Heart left ventricle (tissue), 16 donors: ENCODE results near the gene COL15A1. TPM values are rescaled to one million over a fixed set of nuclear protein-coding genes. Genes with fewer than 3 reads are reported as not detected.

Source experiments
- ATAC-seq, 4 donors: fragments of 200-7000 bp; cut with Tn5 transposase; one replicate each; pipeline ENCODE4 v1.9.1; 2020 to 2022; ENCODE audit warnings: moderate library complexity in 4 of 4, mild to moderate bottlenecking in 3 of 4, moderate number of reproducible peaks in 1 of 4
- DNase-seq, 5 donors: peaks; one replicate each; pipeline ENCODE4 v3.0.0-alpha.2; 2020
- H3K27ac ChIP-seq, 12 donors: fragments of 200-600 bp; sonication (generic) in 4 of 12; one replicate each; pipeline versions ENCODE4 v1.5.0 to v1.8.0; 2016 to 2022; ENCODE audit warnings: mild to moderate bottlenecking in 2 of 12
- H3K27me3 ChIP-seq, 9 donors: fragments of 200-600 bp; sonication (generic) in 2 of 9; one replicate each; pipeline versions ENCODE4 v1.5.1 to v1.8.0; 2016 to 2022; ENCODE audit warnings: mild to moderate bottlenecking in 3 of 9
- H3K36me3 ChIP-seq, 9 donors: fragments of 200-600 bp; sonication (generic) in 2 of 9; one replicate each; pipeline versions ENCODE4 v1.5.0 to v1.8.0; 2018 to 2022; ENCODE audit warnings: mild to moderate bottlenecking in 2 of 9
- H3K4me1 ChIP-seq, 12 donors: fragments of 200-600 bp; sonication (generic) in 4 of 12; one replicate each; pipeline versions ENCODE4 v1.5.0 to v1.8.0; 2016 to 2022; ENCODE audit warnings: mild to moderate bottlenecking in 3 of 12
- H3K4me3 ChIP-seq, 12 donors: fragments of 200-600 bp; sonication (generic) in 4 of 12; one replicate each; pipeline versions ENCODE4 v1.5.0 to v1.8.0; 2017 to 2022; ENCODE audit warnings: mild to moderate bottlenecking in 9 of 12, moderate library complexity in 4 of 12
- H3K9me3 ChIP-seq, 12 donors: fragments of 200-600 bp; sonication (generic) in 4 of 12; one replicate each; pipeline versions ENCODE4 v1.5.0 to v1.8.0; 2016 to 2022; ENCODE audit warnings: mild to moderate bottlenecking in 1 of 12
- POLR2A ChIP-seq, 2 donors: fragments of 450-650 bp; IDR thresholded peaks; one replicate each; pipeline ENCODE4 v1.6.1; 2017; ENCODE audit warnings: antibody characterized with exemption in 2 of 2, mild to moderate bottlenecking in 2 of 2, moderate library complexity in 2 of 2
- WGBS, 4 donors: extraction: QIAGEN DNeasy Blood & Tissue Kit in 2 of 4; methylation state at CpG; one replicate each; pipeline versions ENCODE4 v1.1.5 to v1.1.7; 2013 to 2018; 5-methylcytosine and 5-hydroxymethylcytosine counted together
- intact Hi-C, 10 donors: fragments of 100-400 bp; cut with DNase I; formaldehyde crosslinking; loops; one replicate each; pipeline versions ENCODE4 v1.11.1 to v1.14.2; 2022
- polyA plus RNA-seq, 2 donors: library from polyadenylated mRNA; stranded (reverse); fragments of 200-250 nt; gene quantifications; one replicate each; pipeline ENCODE4 v1.2.3, GENCODE V29; 2013
- total RNA-seq, 9 donors: library from RNA; depleted of rRNA in 2 of 9; stranded (reverse); fragments of >200 nt in 2 of 9; fragmentation: NEBNext Ultra II Directional in 3 of 9; extraction: Animal tissue kit (Norgen Biotek cat#: 25700) in 3 of 9; gene quantifications; one replicate each; pipeline versions ENCODE4 v1.1.0 to v1.2.4, GENCODE V29; 2016 to 2023
- TF ChIP-seq, protein P1 (sequence below), 12 donors: fragments of 200-600 bp; sonication (generic) in 4 of 12; IDR thresholded peaks; one replicate each; pipeline versions ENCODE4 v1.5.0 to v1.8.0; 2018 to 2022; ENCODE audit warnings: antibody characterized with exemption in 12 of 12, mild to moderate bottlenecking in 5 of 12
- donor health status: ischemic (EF 13 %, LVEDD 7.1; RV severe dilation, severe dysfunction).
- donor health status: healthy with polysubstance abuse.
- donor health status: DM: no; HTN: yes; CAD: no.
- donor health status: DM: no; HTN: no; CAD: no.
- donor health status: ischemic (EF 25% LVEDD 6.9; RV normal size, moderate dysfunction).
- donor health status: ischemic (EF 25% LVEDD 5.7; RV mildly dilated, moderate dysfunction).
- donor health status: healthy.
- donor health status: DM: yes; HTN: yes; CAD: no.
- donor health status: ischemic (EF 35%, LVEDD 5.7; RV mildly dilated, moderate dysfunction).
- donor health status: nonischemic (EF 11% LVEDD 7.7; RV severe dilation, severe dysfunction).
- donor health status: DM: yes; HTN: yes; CAD: no.
- donor health status: PGD.
- donor health status: ischemic (EF 29% LVEDD 5.4; RV normal size, mild dysfunction).
- donor health status: nonischemic (EF 23%, LVEDD 6.1; RV moderate dilation, normal function).

The COL15A1 gene
- total and polyA plus RNA-seq, 11 donors = 12.4 to 81.0 (median 38.8) TPM

GRCh38 chr9:98902516-98902915 is 41.2 kb upstream of the COL15A1 start:
- H3K36me3 ChIP-seq = no peaks in the 10 kb centered on the region
- TF ChIP-seq POLR2A (IDR thresholded peaks at IDR 0.05) = no peak
- TF ChIP-seq, protein P1, sequence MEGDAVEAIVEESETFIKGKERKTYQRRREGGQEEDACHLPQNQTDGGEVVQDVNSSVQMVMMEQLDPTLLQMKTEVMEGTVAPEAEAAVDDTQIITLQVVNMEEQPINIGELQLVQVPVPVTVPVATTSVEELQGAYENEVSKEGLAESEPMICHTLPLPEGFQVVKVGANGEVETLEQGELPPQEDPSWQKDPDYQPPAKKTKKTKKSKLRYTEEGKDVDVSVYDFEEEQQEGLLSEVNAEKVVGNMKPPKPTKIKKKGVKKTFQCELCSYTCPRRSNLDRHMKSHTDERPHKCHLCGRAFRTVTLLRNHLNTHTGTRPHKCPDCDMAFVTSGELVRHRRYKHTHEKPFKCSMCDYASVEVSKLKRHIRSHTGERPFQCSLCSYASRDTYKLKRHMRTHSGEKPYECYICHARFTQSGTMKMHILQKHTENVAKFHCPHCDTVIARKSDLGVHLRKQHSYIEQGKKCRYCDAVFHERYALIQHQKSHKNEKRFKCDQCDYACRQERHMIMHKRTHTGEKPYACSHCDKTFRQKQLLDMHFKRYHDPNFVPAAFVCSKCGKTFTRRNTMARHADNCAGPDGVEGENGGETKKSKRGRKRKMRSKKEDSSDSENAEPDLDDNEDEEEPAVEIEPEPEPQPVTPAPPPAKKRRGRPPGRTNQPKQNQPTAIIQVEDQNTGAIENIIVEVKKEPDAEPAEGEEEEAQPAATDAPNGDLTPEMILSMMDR (IDR thresholded peaks at IDR 0.05) = no peak
- intact Hi-C loops = loop anchor here in 2 of 10 donors (5.0 kb wide), 2 partner anchors 35 to 40 kb away; partner anchors contain the start of gene COL15A1 (in 1 of the 2)

DNA sequence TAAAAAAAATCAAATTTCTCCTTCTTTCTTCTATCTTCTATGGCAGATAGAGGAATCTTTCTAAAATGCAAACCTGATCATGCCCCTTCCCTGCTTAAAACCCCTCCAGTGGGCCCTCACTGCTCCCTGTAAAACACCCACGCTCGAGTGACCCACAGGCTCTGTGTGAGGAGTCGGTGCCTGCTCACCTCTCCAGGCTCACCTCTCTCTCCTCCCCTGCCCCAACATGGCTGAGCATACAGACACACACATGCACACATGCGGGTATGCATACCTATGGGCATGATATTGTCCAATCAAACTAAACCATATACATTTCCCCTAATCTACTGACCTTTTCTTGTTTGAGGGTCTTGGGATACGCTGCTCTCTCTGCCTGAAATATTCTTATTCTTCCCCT is 40.8 kb upstream of the COL15A1 start:
- no peak for DNase-seq
- intact Hi-C loops = loop anchor here in 2 of 10 donors (5.0 kb wide), 2 partner anchors 36 to 39 kb away; partner anchors contain the start of gene COL15A1 (in 1 of the 2)
- no peak overlapping the region for H3K4me3 ChIP-seq
- H3K27me3 ChIP-seq = no peaks in the 10 kb centered on the region
- no peaks in the 10 kb centered on the region for H3K9me3 ChIP-seq
- H3K4me1 ChIP-seq = peaks cover under 1 to 41% (median 26%) of the 10 kb centered on the region in 12 donors
- no peaks in the 10 kb centered on the region for H3K36me3 ChIP-seq
- no peak for ATAC-seq
- WGBS, 4 donors = 82 to 99% (median 90%) methylated on average over 5 of the region's 5 CpGs
- H3K27ac ChIP-seq = no peak overlapping the region
- TF ChIP-seq, protein P1 (IDR thresholded peaks at IDR 0.05) = no peak
- TF ChIP-seq POLR2A (IDR thresholded peaks at IDR 0.05) = no peak

More at GRCh38 chr9:98902516-98902915, 41.2 kb upstream of the COL15A1 start:
- Histone ChIP-seq H3K9me3 (peaks cover 0 to 3% (median 0%) of the 10 kb centered on the region in 12 donors), H3K27ac (no peak overlapping the region), H3K4me3 (no peak overlapping the region), H3K27me3 (no peaks in the 10 kb centered on the region), H3K4me1 (peaks cover 0 to 38% (median 24%) of the 10 kb centered on the region in 12 donors)
- ATAC-seq (no peak), DNase-seq (no peak)
- 85 to 100% (median 96%) methylated on average over 1 of the region's 1 CpG for WGBS, 4 donors

GRCh38 chr9:98903961-98904411 is 39.7 kb upstream of the COL15A1 start:
- TF ChIP-seq, protein P1 (IDR thresholded peaks at IDR 0.05) = peak in 2 of 12 donors; percentile 7 to 16
- TF ChIP-seq POLR2A (IDR thresholded peaks at IDR 0.05) = no peak
- Histone ChIP-seq H3K4me1 (peaks cover 3 to 52% (median 36%) of the 10 kb centered on the region in 12 donors), H3K9me3 (no peaks in the 10 kb centered on the region), H3K36me3 (no peaks in the 10 kb centered on the region), H3K27ac (peak overlapping the region in 3 of 12 donors; percentile 18 to 31 (median 20)), H3K27me3 (no peaks in the 10 kb centered on the region), H3K4me3 (no peak overlapping the region)
- intact Hi-C loops = loop anchor here in 3 of 10 donors (2.0 to 5.0 kb wide), 3 partner anchors 17 to 38 kb away; partner anchors contain the start of gene COL15A1 (in 1 of the 3)
- 56 to 70% (median 63%) methylated on average over 8 of the region's 8 CpGs for WGBS, 4 donors
- ATAC-seq (peak in 1 of 4 donors; percentile 33), DNase-seq (peak in 2 of 5 donors; percentile 46 to 48)

DNA sequence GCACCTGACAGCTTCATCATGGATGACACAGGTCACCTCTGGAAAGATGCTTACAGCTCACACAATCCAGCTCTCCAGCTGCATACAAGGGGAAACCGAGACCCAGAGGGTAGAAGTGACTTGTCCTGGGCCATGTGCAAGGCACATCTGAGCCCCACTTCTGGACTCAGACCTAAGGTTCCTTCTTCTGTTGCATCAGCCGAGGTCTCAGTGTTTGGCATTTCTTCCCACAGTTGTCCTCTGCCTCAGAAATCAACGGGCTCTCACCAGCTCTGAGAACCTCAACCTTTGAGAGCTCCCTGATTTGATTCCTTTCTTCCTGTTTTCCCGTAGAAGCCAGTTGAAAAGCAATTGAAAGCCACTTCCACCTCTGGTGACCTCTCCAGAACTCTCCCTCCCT is 38.7 kb upstream of the COL15A1 start:
- no peak for TF ChIP-seq POLR2A (IDR thresholded peaks at IDR 0.05)
- TF ChIP-seq, protein P1 (IDR thresholded peaks at IDR 0.05) = no peak
- intact Hi-C loops = loop anchor here in 2 of 10 donors (2.0 to 5.0 kb wide), 3 partner anchors 18 to 67 kb away; no protein-coding TSS in a partner anchor
- H3K4me1 ChIP-seq = peaks cover 3 to 52% (median 34%) of the 10 kb centered on the region in 12 donors
- no peaks in the 10 kb centered on the region for H3K27me3 ChIP-seq
- DNase-seq (no peak), ATAC-seq (no peak)
- H3K9me3 ChIP-seq = no peaks in the 10 kb centered on the region
- no peaks in the 10 kb centered on the region for H3K36me3 ChIP-seq
- WGBS, 4 donors = 71 to 86% (median 75%) methylated on average over 4 of the region's 4 CpGs
- no peak overlapping the region for H3K4me3 ChIP-seq
- H3K27ac ChIP-seq = no peak overlapping the region
